ENCODE data around the gene FCN1.

FCN1 gene

DNA sequence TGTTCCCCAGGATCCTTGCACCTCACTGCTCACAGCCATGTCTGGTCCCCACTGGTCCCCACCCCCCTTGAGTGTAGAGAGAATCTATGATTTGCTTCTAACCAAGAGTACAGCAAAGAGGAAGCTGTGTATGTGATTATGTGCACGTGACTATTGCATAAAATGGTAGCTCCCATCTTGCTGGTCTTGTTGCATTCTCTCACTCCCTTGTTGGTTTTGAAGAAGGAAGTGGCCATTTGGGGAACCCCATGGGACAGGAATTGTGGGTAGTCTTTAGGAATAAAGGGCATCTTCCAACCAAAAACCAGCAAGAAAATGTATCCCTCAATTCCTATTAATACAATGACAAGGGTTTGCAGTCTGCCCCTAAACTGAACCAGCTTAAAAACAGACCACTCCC is 42.3 kb downstream of the FCN1 start:
- H3K9ac ChIP-seq (ENCODE audit: low read length): no peak overlapping the region
- H3K9me2 ChIP-seq (replicated peaks; ENCODE audit: insufficient read depth, low read length): no peaks in the 10 kb centered on the region
- no peaks in the 10 kb centered on the region for H3K27me3 ChIP-seq (ENCODE audit: low read length)
- no peaks in the 10 kb centered on the region for H3K9me3 ChIP-seq (ENCODE audit: insufficient read depth, low read length)
- no peaks in the 10 kb centered on the region for H3F3A ChIP-seq (ENCODE audit: insufficient read depth)
- H2AFZ ChIP-seq (ENCODE audit: low read depth, low read length, severe bottlenecking): no peak overlapping the region
- H3K4me2 ChIP-seq (ENCODE audit: low read depth, low read length, poor library complexity, severe bottlenecking): no peak overlapping the region
- H3K36me3 ChIP-seq (ENCODE audit: low read length): peaks cover 2% of the 10 kb centered on the region; the same call in 1 of the 2 replicates
- no peak overlapping the region for H3K27ac ChIP-seq (ENCODE audit: low read depth, low read length)
- H3K4me3 ChIP-seq (ENCODE audit: insufficient read depth, low read length, poor library complexity, severe bottlenecking): no peak overlapping the region
- TF ChIP-seq, protein P1, sequence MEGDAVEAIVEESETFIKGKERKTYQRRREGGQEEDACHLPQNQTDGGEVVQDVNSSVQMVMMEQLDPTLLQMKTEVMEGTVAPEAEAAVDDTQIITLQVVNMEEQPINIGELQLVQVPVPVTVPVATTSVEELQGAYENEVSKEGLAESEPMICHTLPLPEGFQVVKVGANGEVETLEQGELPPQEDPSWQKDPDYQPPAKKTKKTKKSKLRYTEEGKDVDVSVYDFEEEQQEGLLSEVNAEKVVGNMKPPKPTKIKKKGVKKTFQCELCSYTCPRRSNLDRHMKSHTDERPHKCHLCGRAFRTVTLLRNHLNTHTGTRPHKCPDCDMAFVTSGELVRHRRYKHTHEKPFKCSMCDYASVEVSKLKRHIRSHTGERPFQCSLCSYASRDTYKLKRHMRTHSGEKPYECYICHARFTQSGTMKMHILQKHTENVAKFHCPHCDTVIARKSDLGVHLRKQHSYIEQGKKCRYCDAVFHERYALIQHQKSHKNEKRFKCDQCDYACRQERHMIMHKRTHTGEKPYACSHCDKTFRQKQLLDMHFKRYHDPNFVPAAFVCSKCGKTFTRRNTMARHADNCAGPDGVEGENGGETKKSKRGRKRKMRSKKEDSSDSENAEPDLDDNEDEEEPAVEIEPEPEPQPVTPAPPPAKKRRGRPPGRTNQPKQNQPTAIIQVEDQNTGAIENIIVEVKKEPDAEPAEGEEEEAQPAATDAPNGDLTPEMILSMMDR (IDR thresholded peaks at IDR 0.05; ENCODE audit: insufficient read depth, low read length, poor library complexity, severe bottlenecking): no peak
- TF ChIP-seq EZH2phosphoT487 (conservative IDR thresholded peaks at IDR 0.05; ENCODE audit: low read length): no peak
- no peaks in the 10 kb centered on the region for H3K79me2 ChIP-seq (ENCODE audit: insufficient read depth, low read length)
- no peaks in the 10 kb centered on the region for H4K20me1 ChIP-seq (ENCODE audit: low read depth, low read length)

DNA sequence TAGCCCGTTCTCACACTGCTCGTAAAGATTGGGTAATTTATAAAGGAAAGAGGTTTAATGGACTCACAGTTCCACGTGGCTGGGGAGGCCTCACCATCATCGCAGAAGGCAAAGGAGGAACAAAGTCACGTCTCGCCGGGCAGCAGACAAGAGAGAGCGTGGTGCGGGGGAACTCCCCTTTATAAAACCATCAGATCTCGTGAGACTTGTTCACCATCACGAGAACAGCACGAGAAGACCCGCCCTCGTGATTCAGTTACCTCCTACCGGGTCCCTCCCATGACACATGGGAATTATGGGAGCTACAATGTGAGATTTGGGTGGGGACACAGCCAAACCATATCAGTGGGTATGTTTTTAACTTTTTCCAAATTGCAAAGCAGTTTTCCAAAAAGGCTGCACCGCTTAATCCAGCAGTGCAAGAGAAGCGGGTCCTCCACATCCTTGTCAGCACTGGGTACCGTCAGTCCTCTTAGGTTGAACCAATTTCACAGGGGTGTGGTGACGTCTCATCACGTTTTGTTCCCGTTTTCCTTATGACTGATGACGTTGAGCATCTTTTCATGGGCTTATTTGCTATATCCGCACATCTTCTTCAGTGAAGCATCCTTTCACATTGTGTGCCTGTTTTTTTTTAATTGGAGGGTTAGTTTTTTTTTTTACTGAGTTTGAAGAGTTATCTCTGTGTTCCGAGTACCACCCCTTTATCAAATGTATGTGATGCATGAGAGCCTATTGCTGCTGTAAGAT is 45.1 kb downstream of the FCN1 start:
- H3K36me3 ChIP-seq (ENCODE audit: low read length): peaks cover 2% of the 10 kb centered on the region; the same call in 1 of the 2 replicates
- no peaks in the 10 kb centered on the region for H3K79me2 ChIP-seq (ENCODE audit: insufficient read depth, low read length)
- no peaks in the 10 kb centered on the region for H3F3A ChIP-seq (ENCODE audit: insufficient read depth)
- H3K4me2 ChIP-seq (ENCODE audit: low read depth, low read length, poor library complexity, severe bottlenecking): no peak overlapping the region
- H2AFZ ChIP-seq (ENCODE audit: low read depth, low read length, severe bottlenecking): no peak overlapping the region
- no peak overlapping the region for H3K27ac ChIP-seq (ENCODE audit: low read depth, low read length)
- TF ChIP-seq, protein P1 (IDR thresholded peaks at IDR 0.05; ENCODE audit: insufficient read depth, low read length, poor library complexity, severe bottlenecking): no peak
- TF ChIP-seq EZH2phosphoT487 (conservative IDR thresholded peaks at IDR 0.05; ENCODE audit: low read length): no peak
- H3K27me3 ChIP-seq (ENCODE audit: low read length): no peaks in the 10 kb centered on the region
- no peaks in the 10 kb centered on the region for H4K20me1 ChIP-seq (ENCODE audit: low read depth, low read length)
- H3K9me2 ChIP-seq (replicated peaks; ENCODE audit: insufficient read depth, low read length): no peaks in the 10 kb centered on the region
- no peaks in the 10 kb centered on the region for H3K9me3 ChIP-seq (ENCODE audit: insufficient read depth, low read length)
- H3K9ac ChIP-seq (ENCODE audit: low read length): no peak overlapping the region
- no peak overlapping the region for H3K4me3 ChIP-seq (ENCODE audit: insufficient read depth, low read length, poor library complexity, severe bottlenecking)

GRCh38 chr9:134871697-134872340 is 45.9 kb downstream of the FCN1 start:
- H2AFZ ChIP-seq (ENCODE audit: low read depth, low read length, severe bottlenecking): no peak overlapping the region
- H3K9me3 ChIP-seq (ENCODE audit: insufficient read depth, low read length): no peaks in the 10 kb centered on the region
- H3F3A ChIP-seq (ENCODE audit: insufficient read depth): no peaks in the 10 kb centered on the region
- no peak for TF ChIP-seq EZH2phosphoT487 (conservative IDR thresholded peaks at IDR 0.05; ENCODE audit: low read length)
- TF ChIP-seq, protein P1 (IDR thresholded peaks at IDR 0.05; ENCODE audit: insufficient read depth, low read length, poor library complexity, severe bottlenecking): no peak
- no peak overlapping the region for H3K4me2 ChIP-seq (ENCODE audit: low read depth, low read length, poor library complexity, severe bottlenecking)
- no peak overlapping the region for H3K27ac ChIP-seq (ENCODE audit: low read depth, low read length)
- H3K27me3 ChIP-seq (ENCODE audit: low read length): no peaks in the 10 kb centered on the region
- peaks cover 2% of the 10 kb centered on the region; the same call in 1 of the 2 replicates for H3K36me3 ChIP-seq (ENCODE audit: low read length)
- no peak overlapping the region for H3K4me3 ChIP-seq (ENCODE audit: insufficient read depth, low read length, poor library complexity, severe bottlenecking)
- H3K9ac ChIP-seq (ENCODE audit: low read length): no peak overlapping the region
- H3K79me2 ChIP-seq (ENCODE audit: insufficient read depth, low read length): no peaks in the 10 kb centered on the region
- H4K20me1 ChIP-seq (ENCODE audit: low read depth, low read length): no peaks in the 10 kb centered on the region
- no peaks in the 10 kb centered on the region for H3K9me2 ChIP-seq (replicated peaks; ENCODE audit: insufficient read depth, low read length)

Measured in SU-DHL-6 (cell line).